GM12878 (cell line): ENCODE measurements around the gene ZNF783.

Experiments used
- BHLHE40 ChIP-seq, 2 experiments: fragments of 450-650 bp in 1 of 2; IDR thresholded peaks; 2 replicates each; pipeline ENCODE4 v1.6.1; 2011 to 2017; ENCODE audit warnings: low read depth in 2 of 2, borderline replicate concordance in 1 of 2, improper control_type of control experiment in 1 of 2, low read length in 1 of 2, mild to moderate bottlenecking in 1 of 2
- CBFB ChIP-seq: IDR thresholded peaks from 2 replicates; pipeline ENCODE4 v1.6.1; 2016; ENCODE audit warnings: antibody characterized with exemption, low read depth
- CTCF ChIP-seq, 3 experiments: IDR thresholded peaks in 2 of 3; conservative IDR thresholded peaks in 1 of 3; 2 replicates each; pipeline ENCODE4 v1.5.1; 2011; ENCODE audit warnings: low read depth in 3 of 3, low read length in 3 of 3, mild to moderate bottlenecking in 3 of 3, control low read depth in 2 of 3, moderate library complexity in 2 of 3, inconsistent platforms in 1 of 3, mixed read lengths in 1 of 3; ENCODE audit not compliant: control insufficient read depth in 2 of 3, insufficient read depth in 1 of 3; ENCODE audit errors: extremely low read depth in 1 of 3
- ELK1 ChIP-seq: IDR thresholded peaks from 2 replicates; pipeline ENCODE4 v1.6.1; 2012; ENCODE audit warnings: low read depth, low read length, improper control_type of control experiment
- ESRRA ChIP-seq: IDR thresholded peaks from 2 replicates; pipeline ENCODE4 v1.6.1; 2012; ENCODE audit warnings: mild to moderate bottlenecking, low read length, improper control_type of control experiment
- KDM1A ChIP-seq: fragments of 200-600 bp; sonication (generic); IDR thresholded peaks from 2 replicates; pipeline ENCODE4 v1.6.1; 2016; ENCODE audit warnings: borderline replicate concordance
- MXI1 ChIP-seq: fragments of 150-350 bp; IDR thresholded peaks from 2 replicates; pipeline ENCODE4 v1.6.1; 2011; ENCODE audit warnings: low read depth, mild to moderate bottlenecking, inconsistent platforms, low read length, improper control_type of control experiment
- POLR2A ChIP-seq: IDR thresholded peaks from 2 replicates; pipeline ENCODE4 v1.6.1; 2011; ENCODE audit warnings: low read depth, mild to moderate bottlenecking, low read length
- POLR2AphosphoS5 ChIP-seq: IDR thresholded peaks from 2 replicates; pipeline ENCODE4 v1.6.1; 2011; ENCODE audit warnings: mild to moderate bottlenecking, low read length, inconsistent platforms
- RB1 ChIP-seq: fragments of 450-650 bp; formaldehyde crosslinking; IDR thresholded peaks from 2 replicates; pipeline ENCODE4 v1.6.1; 2017; ENCODE audit warnings: mild to moderate bottlenecking, borderline replicate concordance
- REST ChIP-seq: IDR thresholded peaks from 2 replicates; pipeline ENCODE4 v1.6.1; 2012; ENCODE audit warnings: mild to moderate bottlenecking, low read depth, low read length
- TARDBP ChIP-seq: IDR thresholded peaks from 2 replicates; pipeline ENCODE4 v1.6.1; 2016; ENCODE audit warnings: borderline replicate concordance
- TCF7 ChIP-seq: IDR thresholded peaks from 2 replicates; pipeline ENCODE4 v1.6.1; 2014; ENCODE audit warnings: antibody characterized with exemption, borderline replicate concordance

- no peak for TF ChIP-seq ELK1
- TF ChIP-seq CTCF (IDR thresholded peaks at IDR 0.05 in 2 of 3, conservative IDR thresholded peaks at IDR 0.05 in 1 of 3; ENCODE audit: control insufficient read depth in 2 of 3, extremely low read depth in 1 of 3, insufficient read depth in 1 of 3, low read depth in 3 of 3, low read length in 3 of 3): no peak
- TF ChIP-seq KDM1A: no peak
- TF ChIP-seq RB1: no peak
- no peak for TF ChIP-seq CBFB
- TF ChIP-seq REST: no peak
- TF ChIP-seq POLR2A: no peak
- no peak for TF ChIP-seq ESRRA
- no peak for TF ChIP-seq BHLHE40 (IDR thresholded peaks at IDR 0.05; ENCODE audit: borderline replicate concordance in 1 of 2, low read depth in 2 of 2, low read length in 1 of 2)
- no peak for TF ChIP-seq POLR2AphosphoS5
- no peak for TF ChIP-seq TCF7
- no peak for TF ChIP-seq MXI1
- no peak for TF ChIP-seq TARDBP
Observed at GRCh38 chr7:149253665-149254064, 8.3 kb upstream of the ZNF783 start.
